GM12892 (cell line): ENCODE measurements around the gene CACNA2D3.

Experiments used
- POLR2A ChIP-seq: IDR thresholded peaks from 2 replicates; pipeline ENCODE4 v1.6.1; 2011; ENCODE audit warnings: low read depth, low read length, control low read depth
- TAF1 ChIP-seq: IDR thresholded peaks from 2 replicates; pipeline ENCODE4 v1.6.1; 2011; ENCODE audit warnings: low read depth, mild to moderate bottlenecking, control low read depth, low read length, borderline replicate concordance

- TF ChIP-seq TAF1 (no peak), POLR2A (no peak)
Measured at GRCh38 chr3:54223063-54223462, 100.7 kb downstream of the CACNA2D3 start.
